Fibroblast of skin of right quadriceps (primary cell): ENCODE results near the gene ERFE.
"Not testable (repeated sequence)": the region's sequence is repeated elsewhere in the genome, so short reads cannot be mapped to it uniquely, and the experiment has no call there.

Experiments used
- DNase-seq: peaks from one replicate; pipeline ENCODE4 v3.0.0-alpha.2; 2013

The ERFE gene

GRCh38 chr2:238158509-238159070 lies at the start of gene ERFE:
ERFE (plus strand) TSS chr2:238158970; CDS start chr2:238159008, 38 bp downstream.
- DNase-seq = peak; percentile 63

- DNase-seq = no peak
These were observed 45.2 kb upstream of the ERFE start for GRCh38 chr2:238113611-238114010.

- DNase-seq = no peak
These were observed 44.4 kb upstream of the ERFE start for GRCh38 chr2:238114331-238114841.

- no peak for DNase-seq
These were observed 43.7 kb upstream of the ERFE start for GRCh38 chr2:238114851-238115660.

- not testable (repeated sequence) for DNase-seq
These were observed 43.1 kb upstream of the ERFE start for GRCh38 chr2:238115709-238116108.

GRCh38 chr2:238116298-238117198 lies 42.2 kb upstream of the ERFE start:
- DNase-seq = no peak

GRCh38 chr2:238117199-238118154 lies 41.3 kb upstream of the ERFE start:
- DNase-seq = no peak

GRCh38 chr2:238119756-238120462 lies 38.9 kb upstream of the ERFE start:
- DNase-seq = no peak

GRCh38 chr2:238120463-238121298 lies 38.1 kb upstream of the ERFE start:
- peak; percentile 27 for DNase-seq

GRCh38 chr2:238121511-238122286 lies 37.1 kb upstream of the ERFE start:
- DNase-seq = no peak

- no peak for DNase-seq
These were observed 36.2 kb upstream of the ERFE start for GRCh38 chr2:238122287-238123217.

GRCh38 chr2:238123218-238123971 lies 35.4 kb upstream of the ERFE start:
- no peak for DNase-seq

GRCh38 chr2:238123991-238124470 lies 34.7 kb upstream of the ERFE start:
- no peak for DNase-seq

- no peak for DNase-seq
These were observed 34.2 kb upstream of the ERFE start for GRCh38 chr2:238124488-238125126.

- no peak for DNase-seq
These were observed 33.5 kb upstream of the ERFE start for GRCh38 chr2:238125127-238125885.

GRCh38 chr2:238126338-238126737 lies 32.4 kb upstream of the ERFE start:
- DNase-seq = no peak
